Cardiac fibroblast (primary cell): Measurements from ENCODE around the gene GIMAP4.

ENCODE experiments used
- DNase-seq, 2 donors: peaks; one replicate each; pipeline versions ENCODE4 v3.0.0 to v3.0.0-alpha.2; 2010; ENCODE audit warnings: low read depth in 2 of 2
- H3K4me3 ChIP-seq, 2 donors: replicated peaks in 1 of 2; 1 replicate in 1 of 2; 2 replicates in 1 of 2; pipeline ENCODE4 v1.5.1; 2011; ENCODE audit warnings: low read depth in 2 of 2, low read length in 2 of 2, mild to moderate bottlenecking in 2 of 2, moderate library complexity in 1 of 2
- CTCF ChIP-seq: IDR thresholded peaks from one replicate; pipeline ENCODE4 v1.5.1; 2011; ENCODE audit warnings: low read depth, mild to moderate bottlenecking, low read length, inconsistent platforms

Gene GIMAP4

GRCh38 chr7:150620617-150621371 lies 53.6 kb downstream of the GIMAP4 start:
- no peak for TF ChIP-seq CTCF
- no peak overlapping the region for H3K4me3 ChIP-seq
- no peak for DNase-seq

DNA sequence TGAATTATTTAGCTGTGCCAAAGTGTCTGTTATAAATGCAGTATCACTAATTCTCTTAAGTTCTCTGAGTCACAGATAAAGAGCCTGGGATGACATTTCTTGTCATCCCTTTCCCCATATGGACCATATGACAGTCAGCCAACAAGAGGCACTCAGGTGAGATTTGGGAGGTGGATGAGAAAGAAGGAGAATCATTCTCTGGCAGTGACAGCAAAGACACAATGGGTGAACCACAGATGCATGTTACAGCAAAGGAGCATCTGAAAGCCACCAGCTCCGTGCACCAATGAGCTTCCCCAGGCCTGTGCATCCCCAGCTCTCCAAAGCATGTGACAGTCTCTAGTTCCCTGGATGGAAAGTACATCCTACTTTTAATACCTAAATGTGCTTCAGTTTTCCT lies 54.2 kb downstream of the GIMAP4 start:
- no peak overlapping the region for H3K4me3 ChIP-seq
- no peak for TF ChIP-seq CTCF
- no peak for DNase-seq
